ENCODE results near the gene USP34. TPM values are rescaled to one million over a fixed set of nuclear protein-coding genes. Genes with fewer than 3 reads are reported as not detected.

The USP34 gene
- polyA plus RNA-seq, 3 donors: 114 to 129 (median 125) TPM

DNA sequence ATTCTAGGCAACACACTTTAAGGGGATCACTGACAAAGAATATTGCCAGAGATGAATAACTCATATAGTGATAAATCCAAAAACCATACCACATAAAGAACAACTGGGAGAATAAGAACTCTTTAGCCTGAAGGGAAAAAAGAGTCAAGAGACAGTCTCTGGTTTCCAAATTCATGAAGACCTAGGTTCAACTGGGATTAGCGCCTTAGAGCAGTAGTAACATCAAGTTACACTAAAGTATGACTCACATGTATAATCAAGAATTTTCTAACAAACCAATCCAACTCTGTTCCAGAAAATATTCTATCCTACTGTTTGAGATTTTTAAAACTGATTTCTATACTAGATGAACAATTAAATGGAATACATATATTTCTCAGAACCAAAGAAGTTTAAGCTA lies 93.8 kb downstream of the USP34 start:
- DNase-seq (ENCODE audit: low read depth in 3 of 3, low spot score in 2 of 3): no peak

- no peak for DNase-seq (ENCODE audit: low read depth in 3 of 3, low spot score in 2 of 3)
These were observed 94.7 kb downstream of the USP34 start for GRCh38 chr2:61376211-61376610.

DNA sequence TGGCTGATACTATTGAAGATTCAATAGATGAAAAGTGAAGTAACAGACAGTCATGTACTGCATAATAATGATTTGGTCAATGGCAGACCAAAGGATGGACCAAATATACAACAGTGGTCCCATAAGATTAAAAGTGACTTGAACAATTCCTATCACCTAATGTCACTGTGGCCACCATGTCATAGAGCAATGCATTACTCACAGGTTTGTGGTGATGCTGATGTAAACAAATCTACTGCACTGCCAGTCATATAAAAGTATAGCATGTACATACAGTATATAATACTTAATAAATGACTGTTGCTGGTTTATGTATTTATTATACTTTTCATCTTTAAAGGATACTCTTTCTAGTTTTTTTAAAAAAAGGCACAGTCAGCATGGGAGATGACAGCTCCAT lies 99.9 kb downstream of the USP34 start:
- no peak for DNase-seq (ENCODE audit: low read depth in 3 of 3, low spot score in 2 of 3)

GRCh38 chr2:61368687-61369665 lies 101.9 kb downstream of the USP34 start:
- DNase-seq (ENCODE audit: low read depth in 3 of 3, low spot score in 2 of 3): no peak

DNA sequence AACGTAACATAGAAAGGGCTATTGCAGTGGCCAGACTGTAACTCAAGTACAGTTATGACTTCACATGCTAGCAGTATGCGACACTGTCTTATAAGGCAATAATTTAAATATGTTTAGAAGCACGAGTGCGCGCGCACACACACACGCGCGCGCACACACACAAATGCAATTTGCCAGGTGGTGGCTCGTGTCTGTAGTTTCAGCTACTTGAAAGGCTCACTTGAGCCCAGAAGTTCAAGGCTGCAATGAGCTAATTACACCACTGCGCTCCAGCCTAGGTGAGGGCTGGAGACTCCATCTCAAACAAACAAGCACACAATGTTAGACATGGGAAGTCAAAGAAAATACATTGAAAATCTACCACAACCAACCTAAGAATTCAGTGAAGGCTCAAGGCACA lies 103.7 kb downstream of the USP34 start:
- DNase-seq (ENCODE audit: low read depth in 3 of 3, low spot score in 2 of 3): no peak

DNA sequence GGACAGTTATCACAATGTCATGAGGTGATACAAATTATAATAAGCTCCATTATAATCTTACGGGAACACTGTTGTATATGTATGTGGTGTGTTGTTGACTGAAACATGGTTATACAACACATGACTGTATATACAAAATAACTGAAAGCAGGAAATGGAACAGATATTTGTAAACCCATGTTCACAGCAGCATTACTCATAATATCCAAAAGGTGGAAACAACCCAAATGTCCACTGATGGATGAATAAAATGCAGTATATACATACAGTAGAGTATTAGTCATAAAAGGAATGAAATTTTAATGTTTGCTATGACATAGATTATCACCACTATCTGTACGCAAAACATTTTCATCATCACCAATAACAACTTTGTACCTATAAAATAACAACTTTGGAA lies 107.3 kb downstream of the USP34 start:
- no peak for DNase-seq (ENCODE audit: low read depth in 3 of 3, low spot score in 2 of 3)

GRCh38 chr2:61362873-61363272 lies 108.0 kb downstream of the USP34 start:
- no peak for DNase-seq (ENCODE audit: low read depth in 3 of 3, low spot score in 2 of 3)

GRCh38 chr2:61361068-61361467 lies 109.8 kb downstream of the USP34 start:
- no peak for DNase-seq (ENCODE audit: low read depth in 3 of 3, low spot score in 2 of 3)

GRCh38 chr2:61359058-61359457 lies 111.8 kb downstream of the USP34 start:
- no peak for DNase-seq (ENCODE audit: low read depth in 3 of 3, low spot score in 2 of 3)

GRCh38 chr2:61357681-61358080 lies 113.2 kb downstream of the USP34 start:
- no peak for DNase-seq (ENCODE audit: low read depth in 3 of 3, low spot score in 2 of 3)

DNA sequence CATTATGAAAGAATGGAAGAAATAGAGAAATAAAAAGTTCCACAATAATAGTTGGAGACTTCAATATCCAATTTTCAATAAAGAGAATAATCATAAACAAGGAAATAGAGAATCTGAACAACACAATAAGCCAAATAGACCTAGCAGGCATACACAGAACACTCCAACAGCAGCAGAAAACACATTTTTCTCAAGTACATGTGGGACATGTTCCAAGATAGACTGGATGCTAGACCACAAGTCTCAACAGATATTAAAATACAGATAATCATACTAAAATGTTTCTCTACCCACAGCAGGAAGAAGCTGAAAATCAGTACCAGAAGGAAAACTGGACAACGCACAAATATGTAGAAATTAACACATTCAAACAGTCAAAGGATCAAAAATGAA lies 113.9 kb downstream of the USP34 start:
- no peak for DNase-seq (ENCODE audit: low read depth in 3 of 3, low spot score in 2 of 3)

DNA sequence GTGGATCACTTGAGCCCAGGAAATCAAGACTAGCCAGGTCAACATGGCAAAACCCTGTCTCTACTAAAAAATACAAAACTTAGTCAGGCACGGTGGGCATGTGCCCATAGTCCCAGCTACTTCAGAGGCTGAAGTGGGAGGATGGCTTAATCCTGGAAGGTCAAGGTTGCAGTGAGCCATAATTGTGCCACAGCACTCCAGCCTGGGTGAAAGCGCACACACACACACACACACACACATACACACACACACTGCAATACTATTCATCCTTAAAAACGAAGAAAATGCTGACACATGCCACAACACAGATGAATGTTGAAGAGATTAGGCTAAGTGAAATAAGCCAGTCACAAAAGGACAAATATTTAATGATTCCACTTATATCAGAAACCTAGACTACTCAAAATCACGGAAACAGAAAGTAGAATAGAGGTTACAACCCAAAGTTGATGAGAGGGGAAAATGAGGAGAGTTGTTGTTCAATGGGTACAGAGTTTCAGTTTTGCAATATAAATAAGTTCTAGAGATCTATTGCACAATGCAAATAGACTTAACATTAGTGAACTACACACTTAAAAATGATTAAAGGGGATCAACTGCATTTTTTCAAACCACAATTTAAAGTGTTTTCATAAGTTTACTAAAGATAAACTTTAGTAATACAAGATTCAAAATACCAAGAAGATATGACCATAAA lies 114.5 kb downstream of the USP34 start:
- DNase-seq (ENCODE audit: low read depth in 3 of 3, low spot score in 2 of 3): no peak

DNA sequence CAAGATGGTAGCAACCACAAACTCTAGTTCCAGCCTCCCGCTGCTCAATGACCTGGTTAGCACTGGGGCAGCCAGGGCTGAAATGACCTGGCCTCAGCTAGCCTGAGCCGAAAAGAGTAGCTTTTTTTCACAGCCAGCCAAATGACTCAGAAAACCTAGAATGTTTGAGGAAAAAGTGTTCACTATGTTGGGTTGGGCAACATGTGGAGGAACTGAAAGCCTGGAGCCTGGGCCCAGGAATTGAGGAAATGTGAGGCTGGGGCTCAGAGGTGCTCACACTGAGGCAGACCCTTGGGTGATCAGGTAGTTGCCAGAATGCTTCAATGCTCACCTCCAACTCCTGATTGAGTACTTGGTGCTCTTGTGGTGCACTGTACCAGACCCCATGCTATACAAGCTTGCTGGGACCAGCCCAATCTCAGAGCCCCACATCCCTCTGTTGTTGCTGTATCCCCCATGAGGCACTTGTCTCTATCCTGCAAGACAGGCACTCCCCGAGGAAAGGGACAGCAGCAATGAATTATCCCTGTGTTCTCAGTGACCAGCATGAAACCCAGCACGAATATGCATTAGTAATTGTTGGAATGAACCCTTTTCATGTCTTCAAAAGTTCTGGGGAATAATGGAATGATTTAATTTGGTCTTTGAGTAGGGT lies 116.2 kb downstream of the USP34 start:
- DNase-seq (ENCODE audit: low read depth in 3 of 3, low spot score in 2 of 3): no peak

GRCh38 chr2:61353909-61354308 lies 117.0 kb downstream of the USP34 start:
- no peak for DNase-seq (ENCODE audit: low read depth in 3 of 3, low spot score in 2 of 3)

DNA sequence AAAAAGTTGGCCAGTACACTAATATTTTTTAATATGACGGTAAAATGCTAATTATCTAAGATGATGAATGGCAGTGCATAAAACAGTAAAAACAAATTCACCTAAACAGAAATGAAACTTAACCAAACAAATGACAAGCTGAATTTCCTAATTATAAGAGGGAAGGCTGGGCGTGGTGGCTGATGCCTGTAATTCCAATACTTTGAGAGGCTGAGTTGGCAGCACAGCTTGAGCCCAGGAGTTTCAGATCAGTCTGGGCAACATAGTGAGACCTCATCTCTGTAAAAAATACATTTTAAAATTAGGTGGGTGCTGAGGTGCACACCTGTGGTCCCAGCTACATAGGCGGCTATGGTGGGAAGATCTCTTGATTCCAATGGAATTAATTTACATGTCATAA lies 120.1 kb downstream of the USP34 start:
- no peak for DNase-seq (ENCODE audit: low read depth in 3 of 3, low spot score in 2 of 3)

DNA sequence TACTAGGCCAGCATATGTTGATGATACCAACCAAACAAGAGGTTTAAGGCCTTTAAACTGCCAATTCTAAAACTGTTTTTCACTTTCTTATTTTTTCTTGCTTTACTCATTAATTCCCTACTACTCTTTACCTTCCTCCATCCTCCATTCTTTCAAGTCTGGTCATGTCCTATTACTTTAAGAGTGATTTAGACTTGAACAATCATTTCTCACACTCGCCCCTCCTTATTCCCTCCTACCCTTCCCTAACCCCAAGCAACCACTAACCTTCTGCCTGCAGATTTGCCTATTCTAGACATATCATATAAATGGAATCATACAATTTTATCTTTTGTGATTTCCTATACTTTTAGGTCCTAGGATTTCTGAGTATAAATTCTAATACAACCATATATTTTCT lies 127.7 kb downstream of the USP34 start:
- DNase-seq (ENCODE audit: low read depth in 3 of 3, low spot score in 2 of 3): no peak

GRCh38 chr2:61340242-61340641 lies 130.6 kb downstream of the USP34 start:
- DNase-seq (ENCODE audit: low read depth in 3 of 3, low spot score in 2 of 3): no peak

DNA sequence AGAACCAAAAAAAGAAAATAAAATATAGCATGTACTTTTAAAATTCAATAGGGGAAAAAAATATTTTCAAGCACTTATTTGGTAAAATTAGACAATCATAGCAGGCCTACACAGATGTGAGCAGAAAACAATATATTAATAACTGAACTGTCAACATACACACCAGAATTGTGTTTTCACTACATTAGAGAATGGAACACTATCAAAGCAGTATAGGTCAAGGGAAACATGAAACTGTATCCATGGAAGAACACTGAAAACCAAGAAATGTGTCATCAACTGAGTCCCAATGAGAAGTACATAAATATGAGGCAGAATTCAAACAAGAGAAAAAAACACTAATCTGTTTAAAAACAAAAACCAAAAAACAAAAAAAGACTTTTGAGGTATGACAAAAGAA lies 132.4 kb downstream of the USP34 start:
- DNase-seq (ENCODE audit: low read depth in 3 of 3, low spot score in 2 of 3): no peak

GRCh38 chr2:61335187-61335586 lies 135.7 kb downstream of the USP34 start:
- no peak for DNase-seq (ENCODE audit: low read depth in 3 of 3, low spot score in 2 of 3)

DNA sequence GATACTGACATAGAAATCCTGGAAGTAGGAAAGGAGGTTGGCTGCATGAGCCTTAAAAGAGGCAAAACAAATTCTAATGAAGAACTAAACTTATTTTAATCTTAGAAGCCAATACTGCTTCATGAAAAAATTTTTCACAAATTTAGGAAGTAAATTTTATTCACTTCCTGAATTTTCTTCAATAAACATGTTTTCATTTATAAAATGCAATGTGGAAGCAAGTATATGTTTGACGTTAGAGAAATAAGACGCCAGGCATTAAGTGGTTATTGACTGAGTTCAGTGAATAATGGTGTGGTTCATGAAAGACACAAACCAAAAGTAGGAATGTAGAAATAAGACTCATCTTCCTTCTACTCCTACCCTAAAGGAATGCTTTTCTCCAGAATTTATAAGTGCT lies 136.4 kb downstream of the USP34 start:
- no peak for DNase-seq (ENCODE audit: low read depth in 3 of 3, low spot score in 2 of 3)

DNA sequence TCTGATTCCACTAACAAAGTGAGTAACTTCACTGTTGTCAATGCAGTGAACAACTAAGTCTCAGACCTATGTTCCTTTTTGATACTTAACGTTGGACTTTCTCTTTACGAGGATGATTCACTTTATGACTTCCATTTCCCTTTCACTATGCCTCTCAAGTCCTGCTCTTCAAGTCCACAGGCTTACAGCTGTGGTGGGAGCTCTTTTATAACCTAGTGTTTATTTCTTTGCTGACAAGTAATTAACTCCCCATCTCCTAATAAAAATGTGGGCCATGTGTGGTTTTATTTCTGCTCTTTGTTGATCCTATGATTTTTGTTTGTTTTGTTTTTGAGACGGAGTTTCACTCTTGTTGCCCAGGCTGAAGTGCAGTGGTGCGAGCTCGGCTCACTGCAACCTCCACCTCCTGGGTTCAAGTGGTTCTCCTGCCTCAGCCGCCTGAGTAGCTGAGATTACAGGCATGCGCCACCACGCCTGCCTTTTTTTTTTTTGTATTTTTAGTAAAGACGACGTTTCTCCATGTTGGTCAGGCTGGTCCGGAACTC lies 142.1 kb downstream of the USP34 start:
- DNase-seq (ENCODE audit: low read depth in 3 of 3, low spot score in 2 of 3): peak in 1 of 3 donors; percentile 3
